Right renal pelvis (tissue), 4 donors: ENCODE results near the gene NUPR1. TPM values are rescaled to one million over a fixed set of nuclear protein-coding genes. Genes with fewer than 3 reads are reported as not detected.
"Not testable (repeated sequence)": the region's sequence is repeated elsewhere in the genome, so short reads cannot be mapped to it uniquely, and the experiment has no call there.

ENCODE experiments used
- DNase-seq, 4 donors: peaks; one replicate each; pipeline ENCODE4 v3.0.0-alpha.2; 2013; ENCODE audit warnings: low read depth in 4 of 4, low spot score in 3 of 4, missing footprints in 1 of 4
- polyA plus RNA-seq, 4 donors: library from polyadenylated mRNA; unstranded; fragments of 120-200 nt; gene quantifications; one replicate each; pipeline ENCODE4 v1.2.1, GENCODE V29; 2013; ENCODE audit not compliant: insufficient read length in 4 of 4

NUPR1 gene
- polyA plus RNA-seq, 4 donors = 9.4 to 15.4 (median 11.4) TPM

- not testable (repeated sequence) for DNase-seq
These were observed 38.1 kb downstream of the NUPR1 start for GRCh38 chr16:28500476-28501180.

- DNase-seq = no peak
These were observed 38.9 kb downstream of the NUPR1 start for GRCh38 chr16:28499854-28500253.

GRCh38 chr16:28498666-28499381 lies 40.0 kb downstream of the NUPR1 start:
- DNase-seq = no peak

- DNase-seq = no peak
These were observed 40.7 kb downstream of the NUPR1 start for GRCh38 chr16:28497861-28498599.

GRCh38 chr16:28497386-28497785 lies 41.4 kb downstream of the NUPR1 start:
- DNase-seq = no peak

GRCh38 chr16:28496844-28497243 lies 41.9 kb downstream of the NUPR1 start:
- no peak for DNase-seq

GRCh38 chr16:28495795-28496749 lies 42.7 kb downstream of the NUPR1 start:
- DNase-seq = no peak

- DNase-seq = no peak
These were observed 43.5 kb downstream of the NUPR1 start for GRCh38 chr16:28495098-28495793.

- no peak for DNase-seq
These were observed 44.5 kb downstream of the NUPR1 start, which contains the start of gene APOBR for GRCh38 chr16:28494121-28494851. TSS of gene APOBR (plus strand) at chr16:28494643. CDS start at chr16:28494682, 39 bp downstream.

- DNase-seq = no peak
These were observed 46.3 kb downstream of the NUPR1 start for GRCh38 chr16:28492511-28492910.

- DNase-seq = peak; percentile 89 to 94 (median 92)
These were observed 46.8 kb downstream of the NUPR1 start, which contains the start of gene CLN3 for GRCh38 chr16:28491970-28492474. TSS of gene CLN3 (minus strand) at chr16:28492074. CDS start at chr16:28491759, 315 bp downstream.

- DNase-seq = peak in 1 of 4 donors; percentile 29
These were observed 47.4 kb downstream of the NUPR1 start for GRCh38 chr16:28491230-28491969.

- no peak for DNase-seq
These were observed 52.5 kb downstream of the NUPR1 start for GRCh38 chr16:28486266-28486665.

- DNase-seq = not testable (repeated sequence)
These were observed 55.4 kb downstream of the NUPR1 start for GRCh38 chr16:28483361-28483760.
